K562 (cell line): ENCODE results near the gene FIGLA. TPM values are rescaled to one million over a fixed set of nuclear protein-coding genes. Genes with fewer than 3 reads are reported as not detected.

ENCODE experiments used
- ATAC-seq: fragments of 200-7000 bp; cut with Tn5 transposase; 3 replicates; pipeline ENCODE4 v1.9.1; 2020; ENCODE audit warnings: moderate library complexity
- BruUV-seq: library from RNA; stranded (reverse); fragments of 400-500 nt; replicated peaks from 2 replicates; lab custom pipeline; 2021; lab: Mats Ljungman, UMichigan
- CTCF ChIA-PET: fragments of 300-600 bp; formaldehyde crosslinking; extraction: SDS; loops from one replicate; lab custom pipeline; 2021; ENCODE audit warnings: low intra/inter-chr PET ratio; lab: Yijun Ruan, JAX
- POLR2A ChIA-PET: fragments of 300-600, 350-650 bp; sonication (Branson Sonifier 250); formaldehyde crosslinking; extraction: SDS; loops from one replicate; lab custom pipeline; 2021; ENCODE audit warnings: antibody characterized with exemption, inconsistent platforms; lab: Yijun Ruan, JAX
- DNase-seq, 4 experiments: peaks; one replicate each; pipeline versions ENCODE4 v3.0.0 to v3.0.0-alpha.2; 2011 to 2018; ENCODE audit warnings: low spot score in 3 of 4, mixed read lengths in 3 of 4; ENCODE audit errors: extremely low read depth in 1 of 4
- FAIRE-seq: peaks from 2 replicates; lab custom pipeline; 2011; peaks lifted over from hg19 to GRCh38; lab: Jason Lieb, UNC
- H2AFZ ChIP-seq: 2 replicates; pipeline ENCODE4 v1.6.0; 2011; ENCODE audit warnings: low read depth, low read length, control low read depth, inconsistent platforms
- H3K27ac ChIP-seq: fragments of 200-600 bp; 3 replicates; pipeline ENCODE4 v1.8.0; 2011; ENCODE audit warnings: low read depth, mild to moderate bottlenecking, control low read depth, inconsistent platforms, low read length, moderate library complexity, mixed read lengths; ENCODE audit errors: extremely low read depth
- H3K27me3 ChIP-seq, 2 experiments: fragments of 300-600 bp in 1 of 2; 2 replicates in 1 of 2; 3 replicates in 1 of 2; pipeline versions ENCODE4 v1.6.0 to v1.8.0; 2011; ENCODE audit warnings: inconsistent platforms in 2 of 2, low read length in 2 of 2, mild to moderate bottlenecking in 1 of 2, mixed read lengths in 1 of 2, moderate library complexity in 1 of 2; ENCODE audit not compliant: control insufficient read depth in 2 of 2, insufficient read depth in 2 of 2
- H3K36me3 ChIP-seq: fragments of 300-600 bp; 3 replicates; pipeline ENCODE4 v1.8.0; 2011; ENCODE audit warnings: mild to moderate bottlenecking, low read length, inconsistent platforms; ENCODE audit not compliant: control insufficient read depth, insufficient read depth
- H3K4me1 ChIP-seq, 2 experiments: fragments of 200-600 bp in 1 of 2; replicated peaks in 1 of 2; 2 replicates in 1 of 2; 3 replicates in 1 of 2; pipeline versions ENCODE4 v1.5.1 to v1.8.0; 2011; ENCODE audit warnings: inconsistent platforms in 2 of 2, low read length in 2 of 2, mild to moderate bottlenecking in 1 of 2, mixed read lengths in 1 of 2, moderate library complexity in 1 of 2; ENCODE audit not compliant: control insufficient read depth in 2 of 2, insufficient read depth in 2 of 2
- H3K4me2 ChIP-seq: 2 replicates; pipeline ENCODE4 v1.6.1; 2011; ENCODE audit warnings: low read length, control low read depth, inconsistent platforms, mixed read lengths; ENCODE audit not compliant: insufficient read depth
- H3K4me3 ChIP-seq: fragments of 200-600 bp; sonication (generic), shearing (Covaris generic); 2 replicates; pipeline ENCODE4 v1.5.1; 2016; ENCODE audit warnings: control low read depth, inconsistent platforms
- H3K79me2 ChIP-seq: fragments of 200-600 bp; 3 replicates; pipeline ENCODE4 v1.8.0; 2011; ENCODE audit warnings: low read length, inconsistent platforms; ENCODE audit not compliant: control insufficient read depth, insufficient read depth
- H3K9ac ChIP-seq, 2 experiments: 2 replicates each; pipeline versions ENCODE4 v1.6.0 to v1.6.1; 2011; ENCODE audit warnings: low read depth in 2 of 2, low read length in 2 of 2, control low read depth in 1 of 2, inconsistent platforms in 1 of 2, mild to moderate bottlenecking in 1 of 2, mixed read lengths in 1 of 2; ENCODE audit not compliant: insufficient read depth in 1 of 2
- H3K9me1 ChIP-seq: one replicate; pipeline ENCODE4 v1.6.0; 2011; ENCODE audit warnings: inconsistent platforms, mild to moderate bottlenecking, low read length, moderate library complexity; ENCODE audit not compliant: control insufficient read depth, insufficient read depth
- H3K9me3 ChIP-seq: replicated peaks from 2 replicates; pipeline ENCODE4 v1.5.1; 2011; ENCODE audit warnings: low read depth, low read length, inconsistent platforms; ENCODE audit not compliant: control insufficient read depth, insufficient read depth
- H4K20me1 ChIP-seq: replicated peaks from 2 replicates; pipeline ENCODE4 v1.6.1; 2011; ENCODE audit warnings: low read length, inconsistent platforms, mixed read lengths; ENCODE audit not compliant: control insufficient read depth, insufficient read depth
- MEIS2 ChIP-seq: fragments of 450-650 bp; IDR thresholded peaks from 2 replicates; pipeline ENCODE4 v1.6.1; 2014; ENCODE audit warnings: mild to moderate bottlenecking; ENCODE audit not compliant: partially characterized antibody
- MXI1 ChIP-seq: IDR thresholded peaks from 2 replicates; pipeline ENCODE4 v1.6.1; 2011; ENCODE audit warnings: low read depth, mild to moderate bottlenecking, improper control_type of control experiment, low read length
- PBX2 ChIP-seq, 2 experiments: IDR thresholded peaks in 1 of 2; conservative IDR thresholded peaks in 1 of 2; 2 replicates each; pipeline ENCODE4 v1.6.1; 2016; ENCODE audit warnings: low read depth in 2 of 2, mild to moderate bottlenecking in 1 of 2, missing compliant biosample characterization in 1 of 2, missing genetic modification characterization in 1 of 2, moderate library complexity in 1 of 2
- PKNOX1 ChIP-seq: fragments of 450-650 bp; IDR thresholded peaks from 2 replicates; pipeline ENCODE4 v1.6.1; 2016
- PRDM10 ChIP-seq: fragments of 450-650 bp; IDR thresholded peaks from 2 replicates; pipeline ENCODE4 v1.6.1; 2018; ENCODE audit not compliant: partially characterized antibody
- TFE3 ChIP-seq: fragments of 450-650 bp; formaldehyde crosslinking; IDR thresholded peaks from 2 replicates; pipeline ENCODE4 v1.4.0; 2020; ENCODE audit warnings: mild to moderate bottlenecking, mixed read lengths
- ZFX ChIP-seq: sonication (generic); formaldehyde crosslinking; IDR thresholded peaks from 2 replicates; pipeline ENCODE4 v1.8.0; 2022; ENCODE audit warnings: mild to moderate bottlenecking, missing genetic modification reagents, moderate library complexity
- WGBS: fragments of 100-300 bp; shearing (Covaris generic); methylation state at CpG from one replicate; pipeline ENCODE4 v1.1.6; 2016; ENCODE audit warnings: low coverage, mixed read lengths; ENCODE audit not compliant: insufficient coverage; ENCODE audit errors: missing lambda C conversion rate; 5-methylcytosine and 5-hydroxymethylcytosine counted together
- in situ Hi-C: fragments of 300-500 bp; cut with MboI; formaldehyde crosslinking; loops from 4 replicates; pipeline ENCODE4 v1.15.0; 2018; ENCODE audit warnings: inconsistent platforms, mixed read lengths
- intact Hi-C: fragments of 100-400 bp; cut with micrococcal nuclease; formaldehyde crosslinking; loops from 2 replicates; pipeline ENCODE4 v1.14.2; 2022
- polyA plus RNA-seq, 8 experiments: library from polyadenylated mRNA; depleted of rRNA in 4 of 8; stranded (reverse) in 5 of 8; unstranded in 3 of 8; fragments of >200 nt; fragmentation: Nextera tagmentation in 2 of 8; fragmentation: Illumina TruSeq in 1 of 8; extraction: Ambion mirVana in 2 of 8; extraction: Trizol in 1 of 8; gene quantifications; 2 replicates each; pipeline versions ENCODE4 v1.2.1 to v1.2.3, GENCODE V29; 2011 to 2014; ENCODE audit warnings: inconsistent platforms in 1 of 8, missing spikeins in 1 of 8
- total RNA-seq, 7 experiments: library from RNA; depleted of rRNA in 6 of 7; stranded (reverse); fragments of >200 nt in 6 of 7; fragmentation: Illumina TruSeq in 2 of 7; extraction: Trizol in 2 of 7; gene quantifications; 2 replicates each; pipeline versions ENCODE4 v1.2.1 to v1.2.3, GENCODE V29; 2011 to 2021; ENCODE audit warnings: low replicate concordance in 1 of 7

Gene FIGLA
- total and polyA plus RNA-seq, 9 of the 15 experiments (the other 6 are each of a cell fraction or from before 2014, with no cell fraction given), result not detected

GRCh38 chr2:70745276-70745825, 45.1 kb downstream of the FIGLA start:
- Histone ChIP-seq H4K20me1 (no peaks in the 10 kb centered on the region), H3K4me3 (no peak overlapping the region), H3K4me2 (no peak overlapping the region), H2AFZ (no peak overlapping the region), H3K36me3 (no peaks in the 10 kb centered on the region), H3K9me1 (no peaks in the 10 kb centered on the region), H3K27me3 (no peaks in the 10 kb centered on the region), H3K9ac (no peak overlapping the region), H3K27ac (no peak overlapping the region), H3K79me2 (peaks cover 10% of the 10 kb centered on the region; the same call in 1 of the 3 replicates), H3K9me3 (no peaks in the 10 kb centered on the region), H3K4me1 (peaks cover 4% of the 10 kb centered on the region in 2 experiments; a peak in 3 of 5 replicates)
- no peak for ATAC-seq
- ChIA-PET CTCF (interaction anchor here (0.7 kb wide), 1 partner anchor 19 kb away, joined by 3 read pairs; no protein-coding TSS in a partner anchor), POLR2A (interaction anchor here (0.6 kb wide), 2 partner anchors 41 to 1054 kb away, joined by 3 read pairs; no protein-coding TSS in a partner anchor)
- intact Hi-C loops, result no loop called here
- in situ Hi-C loops, result no loop called here
- BruUV-seq, result no TSS peak
- no peak for DNase-seq
- 56% methylated on average over 3 of the region's 3 CpGs for WGBS
- FAIRE-seq, result no peak
- TF ChIP-seq TFE3 (CRISPR knock-in tag) (no peak), PBX2 (CRISPR knock-in tag; IDR thresholded peaks at IDR 0.05; ENCODE audit: low read depth) (no peak), PBX2 (tag; conservative IDR thresholded peaks at IDR 0.05; ENCODE audit: low read depth) (0 out of 2 replicates have a peak, but pooled peaks have one; percentile 23), MEIS2 (peak; percentile 21), ZFX (CRISPR knock-in tag) (no peak), PRDM10 (peak; percentile 77), MXI1 (no peak), PKNOX1 (peak; percentile 48)
